Uterus (tissue), 4 donors: Measurements from ENCODE around the gene DOCK3. TPM values are rescaled to one million over a fixed set of nuclear protein-coding genes. Genes with fewer than 3 reads are reported as not detected.
A peak's percentile ranks its signal among the peaks of the same experiment; 100 is the strongest.
"Not testable (repeated sequence)": the region's sequence is repeated elsewhere in the genome, so short reads cannot be mapped to it uniquely, and the experiment has no call there.

ENCODE experiments used
- DNase-seq, 2 donors: peaks; one replicate each; pipeline ENCODE4 v3.0.0-alpha.2; 2019 to 2020
- H3K27ac ChIP-seq, 2 donors: fragments of 200-600 bp; sonication (generic); 1 replicate in 1 of 2; 2 replicates in 1 of 2; pipeline ENCODE4 v1.5.1; 2016 to 2018
- H3K27me3 ChIP-seq, 2 donors: fragments of 200-600 bp; sonication (generic); one replicate each; pipeline ENCODE4 v1.5.1; 2018 to 2019; ENCODE audit warnings: control low read depth in 1 of 2
- H3K36me3 ChIP-seq, 2 donors: fragments of 200-600 bp; sonication (generic); one replicate each; pipeline ENCODE4 v1.5.1; 2019; ENCODE audit warnings: control low read depth in 1 of 2
- H3K4me1 ChIP-seq, 2 donors: fragments of 200-600 bp; sonication (generic); one replicate each; pipeline ENCODE4 v1.5.1; 2018 to 2019; ENCODE audit warnings: control low read depth in 1 of 2
- H3K4me3 ChIP-seq, 2 donors: fragments of 200-600 bp; sonication (generic); 1 replicate in 1 of 2; 2 replicates in 1 of 2; pipeline ENCODE4 v1.5.1; 2018 to 2019; ENCODE audit warnings: mild to moderate bottlenecking in 1 of 2
- H3K9me3 ChIP-seq, 2 donors: fragments of 200-600 bp; sonication (generic); one replicate each; pipeline ENCODE4 v1.5.1; 2019; ENCODE audit warnings: control low read depth in 1 of 2
- POLR2A ChIP-seq, 2 donors: fragments of 450-650 bp; IDR thresholded peaks; one replicate each; pipeline ENCODE4 v1.6.1; 2016; ENCODE audit warnings: antibody characterized with exemption in 2 of 2, mild to moderate bottlenecking in 1 of 2, moderate library complexity in 1 of 2
- intact Hi-C: fragments of 100-400 bp; cut with DNase I; formaldehyde crosslinking; loops from one replicate; pipeline ENCODE4 v1.15.1; 2023; ENCODE audit warnings: low total_unique reads
- total RNA-seq, 4 donors: library from RNA; depleted of rRNA in 3 of 4; stranded (reverse); fragments of >200 nt in 3 of 4; gene quantifications; one replicate each; pipeline versions ENCODE4 v1.1.0 to v1.2.4, GENCODE V29; 2014 to 2023
- TF ChIP-seq, protein P1 (sequence below), 4 experiments: fragments of 200-600 bp in 2 of 4; fragments of 450-650 bp in 2 of 4; sonication (generic) in 2 of 4; IDR thresholded peaks; one replicate each; pipeline ENCODE4 v1.5.1; 2016 to 2019; ENCODE audit warnings: antibody characterized with exemption in 4 of 4, mild to moderate bottlenecking in 2 of 4, moderate library complexity in 1 of 4
- donor health status: DM: yes; HTN: yes; CAD: no.

DOCK3 gene
- total RNA-seq, 4 donors from 2014 or later, result under 0.01 to 1.6 (median 0.46) TPM

- TF ChIP-seq, protein P1, sequence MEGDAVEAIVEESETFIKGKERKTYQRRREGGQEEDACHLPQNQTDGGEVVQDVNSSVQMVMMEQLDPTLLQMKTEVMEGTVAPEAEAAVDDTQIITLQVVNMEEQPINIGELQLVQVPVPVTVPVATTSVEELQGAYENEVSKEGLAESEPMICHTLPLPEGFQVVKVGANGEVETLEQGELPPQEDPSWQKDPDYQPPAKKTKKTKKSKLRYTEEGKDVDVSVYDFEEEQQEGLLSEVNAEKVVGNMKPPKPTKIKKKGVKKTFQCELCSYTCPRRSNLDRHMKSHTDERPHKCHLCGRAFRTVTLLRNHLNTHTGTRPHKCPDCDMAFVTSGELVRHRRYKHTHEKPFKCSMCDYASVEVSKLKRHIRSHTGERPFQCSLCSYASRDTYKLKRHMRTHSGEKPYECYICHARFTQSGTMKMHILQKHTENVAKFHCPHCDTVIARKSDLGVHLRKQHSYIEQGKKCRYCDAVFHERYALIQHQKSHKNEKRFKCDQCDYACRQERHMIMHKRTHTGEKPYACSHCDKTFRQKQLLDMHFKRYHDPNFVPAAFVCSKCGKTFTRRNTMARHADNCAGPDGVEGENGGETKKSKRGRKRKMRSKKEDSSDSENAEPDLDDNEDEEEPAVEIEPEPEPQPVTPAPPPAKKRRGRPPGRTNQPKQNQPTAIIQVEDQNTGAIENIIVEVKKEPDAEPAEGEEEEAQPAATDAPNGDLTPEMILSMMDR (IDR thresholded peaks at IDR 0.05), result peak in 1 of 4 experiments; percentile 6
- DNase-seq, intact Hi-C loops: not testable (repeated sequence)
These were observed 156.3 kb downstream of the DOCK3 start for GRCh38 chr3:50831009-50831408.

DNA sequence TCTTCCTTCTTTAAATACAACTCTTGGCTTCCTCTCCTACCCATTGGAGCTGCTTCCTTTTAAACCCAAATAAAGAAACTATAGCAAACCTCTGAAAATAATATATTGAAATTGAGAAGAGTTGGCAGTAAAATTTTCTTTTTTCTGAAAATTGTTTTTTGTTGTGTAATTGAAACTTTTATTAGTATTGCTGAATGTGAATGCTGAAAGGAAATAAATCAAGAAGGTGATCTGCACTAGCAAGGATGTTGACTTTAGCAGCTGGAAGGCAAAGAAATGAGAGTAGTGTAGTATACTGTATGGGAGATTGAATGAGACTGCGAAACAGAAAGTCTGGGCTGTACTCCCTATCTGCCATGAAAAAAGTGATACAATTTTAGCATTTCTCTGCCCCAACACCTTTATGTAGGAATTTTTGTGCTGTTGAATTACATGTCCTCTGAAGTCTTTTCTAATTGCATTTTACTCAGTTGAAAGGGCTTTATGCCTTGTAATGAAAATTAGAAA lies 166.3 kb downstream of the DOCK3 start:
- DNase-seq, result no peak
- intact Hi-C loops, result no loop called here

More at GRCh38 chr3:50831009-50831408, 156.3 kb downstream of the DOCK3 start:
- not testable (repeated sequence) for H3K9me3 ChIP-seq, H3K4me3 ChIP-seq, H3K36me3 ChIP-seq, H3K4me1 ChIP-seq, H3K27ac ChIP-seq, H3K27me3 ChIP-seq

GRCh38 chr3:50848308-50848707 lies 173.6 kb downstream of the DOCK3 start:
- no peak for TF ChIP-seq POLR2A (IDR thresholded peaks at IDR 0.05)
- TF ChIP-seq, protein P1 (IDR thresholded peaks at IDR 0.05), result no peak

More for the DNA sequence above, 166.3 kb downstream of the DOCK3 start:
- Histone ChIP-seq H3K27ac (no peak overlapping the region), H3K4me1 (no peaks in the 10 kb centered on the region), H3K9me3 (no peaks in the 10 kb centered on the region), H3K36me3 (no peaks in the 10 kb centered on the region), H3K27me3 (no peaks in the 10 kb centered on the region), H3K4me3 (no peak overlapping the region)
- no peak for TF ChIP-seq POLR2A (IDR thresholded peaks at IDR 0.05)
- TF ChIP-seq, protein P1 (IDR thresholded peaks at IDR 0.05), result no peak

GRCh38 chr3:50850639-50851511 lies 176.1 kb downstream of the DOCK3 start:
- TF ChIP-seq, protein P1 (IDR thresholded peaks at IDR 0.05), result no peak
- TF ChIP-seq POLR2A (IDR thresholded peaks at IDR 0.05), result no peak
- intact Hi-C loops, result no loop called here
- Histone ChIP-seq H3K4me1 (no peaks in the 10 kb centered on the region), H3K36me3 (no peaks in the 10 kb centered on the region), H3K9me3 (no peaks in the 10 kb centered on the region), H3K27me3 (no peaks in the 10 kb centered on the region), H3K4me3 (no peak overlapping the region), H3K27ac (no peak overlapping the region)
- DNase-seq, result no peak

More at GRCh38 chr3:50848308-50848707, 173.6 kb downstream of the DOCK3 start:
- no peaks in the 10 kb centered on the region for H3K4me1 ChIP-seq
- no peaks in the 10 kb centered on the region for H3K9me3 ChIP-seq
- H3K4me3 ChIP-seq, result no peak overlapping the region
- H3K27me3 ChIP-seq, result no peaks in the 10 kb centered on the region
- DNase-seq, result no peak
- no peaks in the 10 kb centered on the region for H3K36me3 ChIP-seq
- intact Hi-C loops, result no loop called here
- H3K27ac ChIP-seq, result no peak overlapping the region

DNA sequence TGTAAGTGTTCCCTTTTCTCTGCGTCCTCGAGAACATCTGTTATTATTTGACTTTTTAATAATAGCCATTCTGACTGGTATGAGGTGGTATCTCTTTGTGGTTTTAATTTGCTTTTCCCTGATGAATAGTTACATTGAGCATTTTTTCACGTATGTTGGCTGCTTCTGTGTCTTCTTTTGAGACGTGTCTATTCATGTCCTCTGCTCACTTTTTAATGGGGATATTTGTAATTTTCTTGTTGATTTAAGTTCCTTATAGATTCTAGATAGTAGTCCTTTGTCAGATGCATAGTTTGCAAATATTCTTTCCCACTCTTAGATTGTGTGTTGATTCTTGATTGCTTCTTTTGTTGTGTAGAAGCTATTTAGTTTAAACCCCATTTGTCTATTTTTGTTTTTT lies 179.2 kb downstream of the DOCK3 start:
- Histone ChIP-seq H3K27me3 (no peaks in the 10 kb centered on the region), H3K4me3 (no peak overlapping the region), H3K9me3 (no peaks in the 10 kb centered on the region), H3K27ac (no peak overlapping the region), H3K36me3 (no peaks in the 10 kb centered on the region), H3K4me1 (no peaks in the 10 kb centered on the region)
- DNase-seq, result no peak
- intact Hi-C loops, result no loop called here
- TF ChIP-seq POLR2A (IDR thresholded peaks at IDR 0.05), result no peak
- TF ChIP-seq, protein P1 (IDR thresholded peaks at IDR 0.05), result no peak
